H9 (cell line): ENCODE results near the gene GALNT13. TPM values are rescaled to one million over a fixed set of nuclear protein-coding genes. Genes with fewer than 3 reads are reported as not detected.

Source experiments
- DNase-seq: peaks from one replicate; pipeline ENCODE4 v3.0.0-alpha.2; 2017
- H2AFZ ChIP-seq: one replicate; pipeline ENCODE4 v1.6.1; 2013; ENCODE audit warnings: mild to moderate bottlenecking, low read length, control low read depth, moderate library complexity
- H2AK5ac ChIP-seq: 2 replicates; pipeline ENCODE4 v1.6.1; 2013; ENCODE audit warnings: low read length, control low read depth, mixed read lengths; ENCODE audit not compliant: insufficient read length
- H2BK120ac ChIP-seq: one replicate; pipeline ENCODE4 v1.6.1; 2013; ENCODE audit warnings: low read depth, mild to moderate bottlenecking, low read length, control low read depth, inconsistent platforms; ENCODE audit not compliant: poor library complexity, severe bottlenecking
- H2BK12ac ChIP-seq: 2 replicates; pipeline ENCODE4 v1.6.1; 2013; ENCODE audit warnings: low read length, control low read depth, mixed read lengths, low read depth; ENCODE audit not compliant: insufficient read length
- H2BK15ac ChIP-seq: 2 replicates; pipeline ENCODE4 v1.6.1; 2013; ENCODE audit warnings: low read depth, low read length, control low read depth
- H2BK20ac ChIP-seq: one replicate; pipeline ENCODE4 v1.6.1; 2013; ENCODE audit warnings: low read depth, mild to moderate bottlenecking, low read length, control low read depth, inconsistent platforms; ENCODE audit not compliant: poor library complexity, severe bottlenecking
- H2BK5ac ChIP-seq: 2 replicates; pipeline ENCODE4 v1.6.1; 2013; ENCODE audit warnings: low read length, control low read depth, mixed read lengths; ENCODE audit not compliant: insufficient read length
- H3K14ac ChIP-seq: 2 replicates; pipeline ENCODE4 v1.6.1; 2013; ENCODE audit warnings: low read length, control low read depth; ENCODE audit not compliant: insufficient read depth
- H3K18ac ChIP-seq: 2 replicates; pipeline ENCODE4 v1.6.1; 2013; ENCODE audit warnings: low read depth, mild to moderate bottlenecking, mixed read lengths, low read length, control low read depth; ENCODE audit not compliant: insufficient read length
- H3K23ac ChIP-seq: 2 replicates; pipeline ENCODE4 v1.6.1; 2013; ENCODE audit warnings: low read length, control low read depth, mixed read lengths, low read depth; ENCODE audit not compliant: insufficient read length
- H3K23me2 ChIP-seq: 2 replicates; pipeline ENCODE4 v1.6.1; 2013; ENCODE audit warnings: low read depth, mild to moderate bottlenecking, mixed read lengths, low read length, control low read depth; ENCODE audit not compliant: insufficient read length, poor library complexity, severe bottlenecking
- H3K27ac ChIP-seq: 2 replicates; pipeline ENCODE4 v1.5.1; 2013; ENCODE audit warnings: low read length, control low read depth, mixed read lengths, low read depth; ENCODE audit not compliant: insufficient read length
- H3K27me3 ChIP-seq: 2 replicates; pipeline ENCODE4 v1.6.1; 2013; ENCODE audit warnings: low read length, control low read depth, inconsistent platforms; ENCODE audit not compliant: insufficient read depth
- H3K4ac ChIP-seq: 2 replicates; pipeline ENCODE4 v1.6.1; 2013; ENCODE audit warnings: low read depth, mild to moderate bottlenecking, control low read depth, inconsistent platforms, low read length, moderate library complexity
- H3K4me1 ChIP-seq: 2 replicates; pipeline ENCODE4 v1.6.1; 2013; ENCODE audit warnings: low read length, control low read depth, inconsistent platforms; ENCODE audit not compliant: insufficient read depth
- H3K4me2 ChIP-seq: 2 replicates; pipeline ENCODE4 v1.6.1; 2013; ENCODE audit warnings: low read length, control low read depth, mixed read lengths; ENCODE audit not compliant: insufficient read length, insufficient read depth
- H3K56ac ChIP-seq: 2 replicates; pipeline ENCODE4 v1.6.1; 2013; ENCODE audit warnings: low read depth, mild to moderate bottlenecking, mixed read lengths, low read length, control low read depth; ENCODE audit not compliant: insufficient read length
- H3K79me1 ChIP-seq: 2 replicates; pipeline ENCODE4 v1.6.1; 2013; ENCODE audit warnings: low read depth, mild to moderate bottlenecking, moderate library complexity, low read length, control low read depth, inconsistent platforms; ENCODE audit not compliant: insufficient read depth, poor library complexity, severe bottlenecking
- H3K79me2 ChIP-seq: 2 replicates; pipeline ENCODE4 v1.6.1; 2013; ENCODE audit warnings: low read length, control low read depth, inconsistent platforms; ENCODE audit not compliant: insufficient read depth
- H3K9ac ChIP-seq: 2 replicates; pipeline ENCODE4 v1.6.1; 2013; ENCODE audit warnings: low read length, control low read depth, mixed read lengths; ENCODE audit not compliant: insufficient read length; ENCODE audit errors: extremely low read depth
- H3K9me3 ChIP-seq: one replicate; pipeline ENCODE4 v1.6.1; 2013; ENCODE audit warnings: low read depth, low read length, inconsistent platforms; ENCODE audit not compliant: control insufficient read depth
- H3T11ph ChIP-seq: one replicate; pipeline ENCODE4 v1.6.1; 2013; ENCODE audit warnings: mild to moderate bottlenecking, low read length, control low read depth, inconsistent platforms
- H4K20me1 ChIP-seq: one replicate; pipeline ENCODE4 v1.6.1; 2013; ENCODE audit not compliant: control insufficient read depth, insufficient read length, insufficient read depth
- H4K5ac ChIP-seq: 2 replicates; pipeline ENCODE4 v1.6.1; 2013; ENCODE audit warnings: low read depth, mild to moderate bottlenecking, mixed read lengths, low read length, control low read depth; ENCODE audit not compliant: insufficient read length
- H4K8ac ChIP-seq: replicated peaks from 2 replicates; pipeline ENCODE4 v1.6.1; 2013; ENCODE audit warnings: low read length, control low read depth, mixed read lengths, low read depth; ENCODE audit not compliant: insufficient read length
- H4K91ac ChIP-seq: 2 replicates; pipeline ENCODE4 v1.6.1; 2013; ENCODE audit warnings: low read depth, mild to moderate bottlenecking, moderate library complexity, mixed read lengths, low read length, control low read depth; ENCODE audit not compliant: insufficient read length
- H3K27ac Mint-ChIP-seq, 3 experiments: 2 replicates in 2 of 3; 3 replicates in 1 of 3; pipeline ENCODE4 v1.8.0; 2020 to 2021; ENCODE audit warnings: mixed read lengths in 3 of 3, mild to moderate bottlenecking in 1 of 3, moderate library complexity in 1 of 3
- H3K27me3 Mint-ChIP-seq: 2 replicates; pipeline ENCODE4 v1.8.0; 2021; ENCODE audit warnings: low read depth, mild to moderate bottlenecking, moderate library complexity, mixed read lengths
- H3K36me3 Mint-ChIP-seq, 3 experiments: 2 replicates in 2 of 3; 3 replicates in 1 of 3; pipeline ENCODE4 v1.8.0; 2020 to 2021; ENCODE audit warnings: low read depth in 3 of 3, mixed read lengths in 3 of 3; ENCODE audit not compliant: insufficient read depth in 1 of 3
- H3K4me1 Mint-ChIP-seq, 2 experiments: 2 replicates each; pipeline ENCODE4 v1.8.0; 2020; ENCODE audit warnings: mixed read lengths in 2 of 2
- H3K4me3 Mint-ChIP-seq, 2 experiments: 2 replicates in 1 of 2; 3 replicates in 1 of 2; pipeline ENCODE4 v1.8.0; 2020 to 2021; ENCODE audit warnings: mild to moderate bottlenecking in 2 of 2, mixed read lengths in 2 of 2, moderate library complexity in 1 of 2
- H3K9me3 Mint-ChIP-seq, 2 experiments: 2 replicates in 1 of 2; 3 replicates in 1 of 2; pipeline ENCODE4 v1.8.0; 2020; ENCODE audit warnings: mild to moderate bottlenecking in 2 of 2, mixed read lengths in 2 of 2, moderate library complexity in 1 of 2
- CTCF ChIP-seq: fragments of 200-600 bp; sonication (generic); conservative IDR thresholded peaks from 3 replicates; pipeline ENCODE4 v1.8.0; 2021; ENCODE audit warnings: antibody characterized with exemption, mild to moderate bottlenecking
- WGBS: extraction: QIAGEN DNeasy Blood & Tissue Kit; methylation state at CpG from one replicate; pipeline ENCODE4 v1.1.7; 2013; ENCODE audit warnings: missing lambda C conversion rate, low lambda C conversion rate, mixed read lengths; ENCODE audit not compliant: insufficient read length; ENCODE audit errors: extremely low coverage; 5-methylcytosine and 5-hydroxymethylcytosine counted together
- total RNA-seq: library from RNA; stranded (reverse); gene quantifications from 2 replicates; pipeline ENCODE4 v1.2.1, GENCODE V29; 2021

The GALNT13 gene
- total RNA-seq, 1 experiment from 2014 or later: 6.6 TPM

GRCh38 chr2:154203902-154204301 lies 332.2 kb downstream of the GALNT13 start:
- no peak overlapping the region for H2AK5ac ChIP-seq
- no peak overlapping the region for H4K91ac ChIP-seq
- WGBS: 100% methylated on average over 1 of the region's 2 CpGs
- H3K27ac Mint-ChIP-seq: no peak overlapping the region
- no peaks in the 10 kb centered on the region for H3K4me1 ChIP-seq
- no peak overlapping the region for H2BK120ac ChIP-seq
- no peak overlapping the region for H3K9ac ChIP-seq
- no peaks in the 10 kb centered on the region for H3K27me3 Mint-ChIP-seq
- no peak overlapping the region for H3K27ac ChIP-seq
- no peaks in the 10 kb centered on the region for H3K79me2 ChIP-seq
- H3T11ph ChIP-seq: no peak overlapping the region
- H3K27me3 ChIP-seq: no peaks in the 10 kb centered on the region
- peaks cover 0 to 2% of the 10 kb centered on the region in 2 experiments; a peak in 2 of 4 replicates for H3K4me1 Mint-ChIP-seq
- no peak overlapping the region for H3K18ac ChIP-seq
- no peak overlapping the region for H2BK12ac ChIP-seq
- no peak overlapping the region for H3K14ac ChIP-seq
- DNase-seq: no peak
- no peaks in the 10 kb centered on the region for H3K9me3 ChIP-seq
- no peak overlapping the region for H2AFZ ChIP-seq
- H4K5ac ChIP-seq: no peak overlapping the region
- H4K8ac ChIP-seq: no peak overlapping the region
- no peak overlapping the region for H2BK5ac ChIP-seq
- no peaks in the 10 kb centered on the region for H3K79me1 ChIP-seq
- no peaks in the 10 kb centered on the region for H4K20me1 ChIP-seq
- H2BK20ac ChIP-seq: no peak overlapping the region
- no peak overlapping the region for H2BK15ac ChIP-seq
- H3K9me3 Mint-ChIP-seq: no peaks in the 10 kb centered on the region
- H3K36me3 Mint-ChIP-seq: no peaks in the 10 kb centered on the region
- H3K4me2 ChIP-seq: no peak overlapping the region
- TF ChIP-seq CTCF: no peak
- H3K4me3 Mint-ChIP-seq: no peak overlapping the region
- H3K23me2 ChIP-seq: no peaks in the 10 kb centered on the region
- no peak overlapping the region for H3K56ac ChIP-seq
- H3K4ac ChIP-seq: no peak overlapping the region
- no peak overlapping the region for H3K23ac ChIP-seq
